ENCODE results near the gene CRAT. TPM values are rescaled to one million over a fixed set of nuclear protein-coding genes. Genes with fewer than 3 reads are reported as not detected.

CRAT gene
- total RNA-seq, 2 donors from 2014 or later = 12.9 to 23.3 TPM

DNA sequence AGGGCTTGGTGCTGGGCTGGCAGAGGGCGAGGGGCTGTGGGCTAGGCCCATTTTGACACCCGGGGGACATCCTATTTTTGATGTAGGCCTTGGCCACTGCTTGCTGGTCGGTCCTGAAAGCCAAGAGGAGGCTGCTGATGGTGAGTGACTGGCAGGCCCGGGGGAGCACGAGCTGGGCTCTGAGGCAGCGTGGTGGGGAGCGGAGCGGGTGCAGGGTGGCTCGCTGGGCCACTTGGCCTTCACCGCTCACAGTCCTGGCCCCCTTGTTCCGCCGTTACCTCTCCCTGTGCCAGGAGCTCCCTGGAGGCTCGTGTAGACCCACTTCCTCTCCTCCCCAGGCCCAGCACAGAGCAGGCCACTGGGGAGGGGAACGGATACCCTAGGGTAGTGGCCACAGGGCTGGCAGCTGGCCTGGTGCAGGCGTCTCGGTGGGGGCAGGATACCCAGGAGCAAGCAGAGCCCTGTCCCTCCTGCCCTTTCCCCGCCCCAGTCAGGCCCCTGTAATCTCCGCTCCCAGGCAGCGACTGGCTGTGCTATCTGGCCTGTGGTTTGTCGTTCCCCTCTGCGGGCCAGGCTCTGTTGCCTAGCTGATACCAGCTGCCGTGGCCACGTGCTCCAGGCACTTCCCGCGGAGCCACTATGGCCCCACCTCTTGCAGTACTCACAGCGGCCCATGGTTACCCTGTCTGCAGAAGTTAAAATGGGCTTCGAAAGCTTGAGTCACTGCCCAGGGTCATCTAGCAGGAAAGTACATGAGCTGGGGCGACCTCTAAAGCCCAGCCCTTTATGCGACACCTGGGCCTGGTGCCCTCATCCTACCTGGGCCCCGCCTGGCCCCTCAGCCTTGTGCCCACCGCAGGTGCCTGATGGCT is 41.4 kb downstream of the CRAT start:
- peak overlapping the region; percentile 76 for H3K27ac Mint-ChIP-seq
- H3K36me3 Mint-ChIP-seq (ENCODE audit: low read depth) = peaks cover 3% of the 10 kb centered on the region
- ATAC-seq (peak; percentile 90), DNase-seq (peak; percentile 35 to 43 (median 41))
- H3K4me3 Mint-ChIP-seq = peak overlapping the region; percentile 83
- no peaks in the 10 kb centered on the region for H3K27me3 Mint-ChIP-seq
- no peaks in the 10 kb centered on the region for H3K9me3 ChIP-seq (ENCODE audit: control insufficient read depth, low read length, poor library complexity, severe bottlenecking)
- peaks cover 29% of the 10 kb centered on the region for H3K4me1 Mint-ChIP-seq

- ATAC-seq = no peak
- Mint-ChIP-seq H3K27me3 (no peaks in the 10 kb centered on the region), H3K27ac (peak overlapping the region; percentile 76), H3K4me3 (no peak overlapping the region), H3K4me1 (peaks cover 21% of the 10 kb centered on the region), H3K36me3 (ENCODE audit: low read depth) (peaks cover 3% of the 10 kb centered on the region)
- DNase-seq = no peak
- H3K9me3 ChIP-seq (ENCODE audit: control insufficient read depth, low read length, poor library complexity, severe bottlenecking) = no peaks in the 10 kb centered on the region
These were observed 42.5 kb downstream of the CRAT start for GRCh38 chr9:129068110-129068509.

DNA sequence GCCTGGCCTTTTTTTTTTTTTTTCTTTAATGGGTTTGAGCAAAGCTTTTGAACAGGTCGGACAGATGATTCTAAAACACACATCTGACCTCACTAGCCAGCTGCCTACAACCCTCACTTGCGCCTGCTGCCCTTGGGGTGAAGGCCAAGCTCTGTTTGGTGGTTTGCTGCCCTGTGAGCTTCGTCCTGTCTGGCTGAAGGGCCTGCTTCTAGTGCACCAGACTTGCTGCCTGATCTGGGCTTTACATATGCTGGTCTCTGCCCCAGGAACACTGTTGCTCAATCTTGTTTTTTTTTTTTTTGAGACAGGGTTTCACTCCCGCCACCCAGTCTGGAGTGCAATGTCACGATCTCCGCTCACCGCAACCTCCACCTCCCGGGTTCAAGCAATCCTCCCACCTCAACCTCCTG is 46.1 kb downstream of the CRAT start:
- no peaks in the 10 kb centered on the region for H3K9me3 ChIP-seq (ENCODE audit: control insufficient read depth, low read length, poor library complexity, severe bottlenecking)
- ATAC-seq (no peak), DNase-seq (no peak)
- no peaks in the 10 kb centered on the region for H3K27me3 Mint-ChIP-seq
- H3K4me1 Mint-ChIP-seq = peaks cover 9% of the 10 kb centered on the region
- no peak overlapping the region for H3K4me3 Mint-ChIP-seq
- peak overlapping the region; percentile 62 for H3K27ac Mint-ChIP-seq
- H3K36me3 Mint-ChIP-seq (ENCODE audit: low read depth) = peaks cover 3% of the 10 kb centered on the region

DNA sequence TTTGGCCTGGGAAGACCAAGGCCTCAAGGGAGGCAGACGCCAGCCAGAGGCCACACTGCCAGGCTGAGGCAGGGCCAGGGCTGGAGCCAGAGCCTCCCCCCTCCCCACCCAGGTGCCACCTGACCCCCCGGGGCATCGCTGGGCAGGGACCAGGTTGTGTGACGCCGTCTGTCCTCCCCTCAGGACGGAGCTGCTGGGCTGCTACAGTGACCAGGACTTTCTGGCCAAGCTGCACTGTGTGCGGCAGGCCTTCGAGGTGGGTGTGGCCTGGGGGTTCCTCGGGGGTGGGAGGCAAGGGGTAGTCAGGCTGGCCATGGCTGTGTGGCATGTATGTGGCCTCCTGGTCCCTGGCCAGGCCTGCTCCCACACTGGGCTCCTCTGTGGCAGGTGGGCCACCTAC is 47.5 kb downstream of the CRAT start:
- no peaks in the 10 kb centered on the region for H3K4me1 Mint-ChIP-seq
- no peak for ATAC-seq

GRCh38 chr9:129060991-129061390 is 49.6 kb downstream of the CRAT start:
- no peak for ATAC-seq
- no peaks in the 10 kb centered on the region for H3K27me3 Mint-ChIP-seq
- no peak overlapping the region for H3K4me3 Mint-ChIP-seq
- no peak for DNase-seq
- no peaks in the 10 kb centered on the region for H3K4me1 Mint-ChIP-seq
- H3K36me3 Mint-ChIP-seq (ENCODE audit: low read depth) = peaks cover 3% of the 10 kb centered on the region
- no peak overlapping the region for H3K27ac Mint-ChIP-seq
- no peaks in the 10 kb centered on the region for H3K9me3 ChIP-seq (ENCODE audit: control insufficient read depth, low read length, poor library complexity, severe bottlenecking)

More for the DNA sequence above, 47.5 kb downstream of the CRAT start:
- no peak for DNase-seq
- no peak overlapping the region for H3K27ac Mint-ChIP-seq
- H3K27me3 Mint-ChIP-seq = no peaks in the 10 kb centered on the region
- H3K9me3 ChIP-seq (ENCODE audit: control insufficient read depth, low read length, poor library complexity, severe bottlenecking) = no peaks in the 10 kb centered on the region
- H3K36me3 Mint-ChIP-seq (ENCODE audit: low read depth) = peaks cover 3% of the 10 kb centered on the region
- H3K4me3 Mint-ChIP-seq = no peak overlapping the region

DNA sequence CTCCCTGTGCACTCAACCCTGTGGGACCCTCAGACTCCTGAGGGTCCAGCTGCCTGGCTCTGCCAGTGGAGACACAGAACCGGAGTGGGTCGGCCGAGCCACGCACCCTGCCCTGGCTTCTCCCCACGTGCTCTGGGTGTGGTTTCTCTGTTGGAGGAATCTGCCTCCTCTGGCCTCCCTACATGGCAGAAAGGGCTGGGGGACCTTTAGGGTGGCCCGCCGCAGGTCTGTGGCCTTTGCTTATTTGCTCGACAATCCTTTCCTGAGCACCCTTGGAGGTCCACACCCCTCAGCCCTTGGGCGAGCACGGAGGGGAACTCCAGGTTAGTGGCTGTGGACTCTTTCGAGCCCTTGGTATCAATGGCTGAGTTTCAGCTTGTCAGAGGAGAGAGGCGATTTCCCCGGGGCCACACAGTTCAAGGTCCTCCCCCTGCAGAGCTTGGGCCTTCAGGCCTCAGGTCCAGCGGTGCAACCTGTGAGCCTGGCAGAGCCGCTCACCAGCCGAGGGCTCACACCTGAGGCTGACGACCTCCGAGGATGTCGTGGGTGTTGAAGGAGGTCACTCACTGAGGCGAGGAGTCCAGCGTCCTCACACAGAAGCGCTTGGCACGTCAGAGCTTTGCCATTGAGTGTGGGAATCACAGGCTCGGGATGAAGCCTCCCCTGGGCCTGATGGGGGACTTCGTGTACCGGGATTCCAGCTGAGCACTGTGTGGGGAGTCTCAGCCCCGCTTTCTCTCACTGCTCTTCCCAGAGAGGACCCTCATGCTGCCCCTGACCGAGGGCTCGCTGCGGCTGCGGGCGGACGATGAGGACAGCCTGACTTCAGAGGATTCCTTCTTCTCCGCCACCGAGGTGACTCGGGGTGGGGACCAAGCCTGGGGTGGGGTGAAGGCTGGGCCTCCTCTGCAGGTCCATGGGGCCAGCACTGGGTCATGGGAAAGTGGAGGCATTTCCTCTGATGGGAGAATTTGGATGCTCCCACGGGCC is 50.5 kb downstream of the CRAT start:
- Mint-ChIP-seq H3K4me3 (no peak overlapping the region), H3K4me1 (no peaks in the 10 kb centered on the region), H3K27me3 (no peaks in the 10 kb centered on the region), H3K36me3 (ENCODE audit: low read depth) (no peaks in the 10 kb centered on the region), H3K27ac (no peak overlapping the region)
- ATAC-seq (no peak), DNase-seq (no peak)
- no peaks in the 10 kb centered on the region for H3K9me3 ChIP-seq (ENCODE audit: control insufficient read depth, low read length, poor library complexity, severe bottlenecking)

DNA sequence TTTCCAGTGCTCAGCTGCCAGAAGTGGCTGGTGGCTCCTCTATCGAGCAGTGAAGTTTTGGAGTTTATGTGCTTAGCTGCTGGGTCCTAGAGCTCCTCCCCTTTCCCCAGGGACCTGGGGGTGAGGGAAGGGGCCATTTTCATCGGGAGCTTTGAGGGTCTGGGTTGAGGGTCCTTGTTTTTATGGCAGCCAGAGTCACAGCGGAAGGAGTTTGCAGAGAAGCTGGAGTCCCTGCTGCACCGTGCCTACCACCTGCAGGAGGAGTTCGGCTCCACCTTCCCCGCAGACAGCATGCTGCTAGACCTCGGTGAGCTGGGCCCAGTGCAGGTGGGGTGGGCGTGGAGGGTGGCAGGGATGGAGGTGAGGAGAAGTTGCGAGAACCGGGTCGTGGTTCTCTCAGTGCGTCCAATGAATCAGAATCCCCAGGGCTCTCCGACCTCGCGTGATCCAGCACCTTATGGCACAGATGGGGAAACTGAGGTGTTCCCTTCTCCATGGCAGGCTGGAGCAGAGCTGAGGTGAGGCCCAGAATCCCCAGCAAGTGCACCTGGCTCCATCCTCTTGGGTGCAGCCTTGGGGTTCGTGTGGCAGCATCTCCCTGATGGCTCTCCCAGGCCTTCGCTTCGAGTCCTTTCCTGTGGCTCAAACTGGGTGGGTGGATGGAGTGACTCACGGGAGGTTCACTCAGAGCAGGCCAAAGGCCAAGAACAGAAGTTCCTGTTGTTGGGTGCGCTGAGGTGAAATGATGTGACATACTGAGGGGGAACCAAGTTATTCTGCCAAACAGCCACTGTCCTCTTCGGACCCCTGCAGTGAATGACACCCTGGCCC is 51.4 kb downstream of the CRAT start:
- DNase-seq = no peak
- H3K27me3 Mint-ChIP-seq = no peaks in the 10 kb centered on the region
- H3K4me3 Mint-ChIP-seq = no peak overlapping the region
- no peak for ATAC-seq
- no peaks in the 10 kb centered on the region for H3K9me3 ChIP-seq (ENCODE audit: control insufficient read depth, low read length, poor library complexity, severe bottlenecking)
- H3K4me1 Mint-ChIP-seq = peaks cover 3% of the 10 kb centered on the region
- H3K27ac Mint-ChIP-seq = no peak overlapping the region
- H3K36me3 Mint-ChIP-seq (ENCODE audit: low read depth) = peaks cover 4% of the 10 kb centered on the region

DNA sequence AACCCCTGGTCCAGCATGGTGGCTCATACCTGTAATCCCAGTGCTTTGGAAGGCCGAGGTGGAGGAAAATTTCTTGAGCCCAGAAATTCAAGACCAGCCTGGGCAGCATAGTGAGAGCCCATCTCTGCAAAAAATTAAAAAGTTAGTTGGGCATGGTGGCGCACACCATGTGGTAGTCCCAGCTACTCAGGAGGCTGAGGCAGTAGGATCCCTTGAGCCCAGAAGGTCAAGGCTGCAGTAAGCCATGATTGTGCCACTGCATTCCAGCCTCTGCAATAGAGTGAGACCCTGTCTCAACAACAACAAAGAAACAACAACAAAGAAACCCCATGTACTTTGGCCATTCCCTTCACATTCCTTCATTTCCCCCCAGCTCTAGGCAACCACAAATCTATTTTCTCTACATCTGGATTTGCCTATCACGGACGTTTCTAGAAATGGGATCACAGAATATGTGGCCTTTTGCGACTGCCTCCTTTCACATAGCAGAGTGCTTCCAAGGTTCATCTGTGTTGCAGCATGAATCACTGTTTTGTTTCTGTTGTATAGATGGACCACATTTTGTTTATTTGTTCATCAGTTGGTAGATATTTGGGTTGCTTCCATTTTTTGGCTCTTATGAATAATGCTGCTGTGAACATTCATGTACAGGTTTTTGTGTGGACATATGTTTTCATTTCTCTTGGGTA is 56.3 kb downstream of the CRAT start:
- ATAC-seq (no peak), DNase-seq (no peak)
- Mint-ChIP-seq H3K36me3 (ENCODE audit: low read depth) (peaks cover 4% of the 10 kb centered on the region), H3K27me3 (no peaks in the 10 kb centered on the region), H3K27ac (no peak overlapping the region), H3K4me1 (peaks cover 3% of the 10 kb centered on the region), H3K4me3 (no peak overlapping the region)
- H3K9me3 ChIP-seq (ENCODE audit: control insufficient read depth, low read length, poor library complexity, severe bottlenecking) = no peaks in the 10 kb centered on the region

GRCh38 chr9:129053020-129053419 is 57.6 kb downstream of the CRAT start:
- no peak overlapping the region for H3K27ac Mint-ChIP-seq
- no peaks in the 10 kb centered on the region for H3K27me3 Mint-ChIP-seq
- no peak overlapping the region for H3K4me3 Mint-ChIP-seq
- peaks cover 4% of the 10 kb centered on the region for H3K36me3 Mint-ChIP-seq (ENCODE audit: low read depth)
- no peak for ATAC-seq
- DNase-seq = no peak
- peaks cover 3% of the 10 kb centered on the region for H3K4me1 Mint-ChIP-seq
- no peaks in the 10 kb centered on the region for H3K9me3 ChIP-seq (ENCODE audit: control insufficient read depth, low read length, poor library complexity, severe bottlenecking)

GRCh38 chr9:129052592-129052991 is 58.0 kb downstream of the CRAT start:
- Mint-ChIP-seq H3K27ac (no peak overlapping the region), H3K4me1 (peaks cover 3% of the 10 kb centered on the region), H3K27me3 (no peaks in the 10 kb centered on the region), H3K4me3 (no peak overlapping the region), H3K36me3 (ENCODE audit: low read depth) (peaks cover 4% of the 10 kb centered on the region)
- no peaks in the 10 kb centered on the region for H3K9me3 ChIP-seq (ENCODE audit: control insufficient read depth, low read length, poor library complexity, severe bottlenecking)
- DNase-seq = no peak
- no peak for ATAC-seq
